HG03064 (cell line): ENCODE results near the gene HSBP1L1.
"Not testable (repeated sequence)": the region's sequence is repeated elsewhere in the genome, so short reads cannot be mapped to it uniquely, and the experiment has no call there.

Experiments
- ATAC-seq: cut with Tn5 transposase; IDR thresholded peaks from one replicate; pipeline ENCODE4 v1.9.1; 2021; ENCODE audit warnings: low read depth; ENCODE audit not compliant: unreplicated experiment

Gene HSBP1L1

GRCh38 chr18:79960161-79960801 is 4.2 kb upstream of the HSBP1L1 start:
- ATAC-seq, result not testable (repeated sequence)

- ATAC-seq, result no peak
Measured at GRCh38 chr18:79960921-79961526, 3.4 kb upstream of the HSBP1L1 start.

GRCh38 chr18:79961527-79962291 is 2.7 kb upstream of the HSBP1L1 start:
- no peak for ATAC-seq

- ATAC-seq, result no peak
Measured at GRCh38 chr18:79962311-79962710, 2.1 kb upstream of the HSBP1L1 start.

- peak; percentile 53 for ATAC-seq
Measured at GRCh38 chr18:79962835-79963657, 1.4 kb upstream of the HSBP1L1 start.

GRCh38 chr18:79963658-79964329 is 649 bp upstream of the HSBP1L1 start:
- ATAC-seq, result no peak

GRCh38 chr18:79965119-79965902 is 868 bp downstream of the HSBP1L1 start:
- ATAC-seq, result no peak

- ATAC-seq, result no peak
Measured at GRCh38 chr18:79970419-79971133, 6.1 kb downstream of the HSBP1L1 start.

GRCh38 chr18:79971211-79971952 is 6.9 kb downstream of the HSBP1L1 start:
- no peak for ATAC-seq

- ATAC-seq, result no peak
Measured at GRCh38 chr18:79971986-79972385, 7.5 kb downstream of the HSBP1L1 start.

GRCh38 chr18:79972720-79973119 is 8.3 kb downstream of the HSBP1L1 start:
- ATAC-seq, result no peak

GRCh38 chr18:79973517-79973916 is 9.1 kb downstream of the HSBP1L1 start:
- ATAC-seq, result no peak

- ATAC-seq, result no peak
Measured at GRCh38 chr18:79974025-79974654, 9.7 kb downstream of the HSBP1L1 start.

- no peak for ATAC-seq
Measured at GRCh38 chr18:79975043-79975442, 10.6 kb downstream of the HSBP1L1 start.

- no peak for ATAC-seq
Measured at GRCh38 chr18:79975985-79976680, 11.7 kb downstream of the HSBP1L1 start.

GRCh38 chr18:79979843-79980242 is 15.4 kb downstream of the HSBP1L1 start:
- ATAC-seq, result no peak

GRCh38 chr18:79980585-79980984 is 16.1 kb downstream of the HSBP1L1 start:
- no peak for ATAC-seq
